SIG-M5 treated with dmso at 0.1 percent for 504 hours (cell line): ENCODE data around the gene ZNF423.

Source experiments
- DNase-seq: peaks from one replicate; lab custom pipeline; 2025; ENCODE audit not compliant: unreplicated experiment; lab: John Stamatoyannopoulos, UW

Gene ZNF423

GRCh38 chr16:49849754-49850108 lies 6.2 kb downstream of the ZNF423 start:
- DNase-seq, result no peak

- no peak for DNase-seq
These were observed 6.7 kb downstream of the ZNF423 start for GRCh38 chr16:49849037-49849753.

- no peak for DNase-seq
These were observed 7.4 kb downstream of the ZNF423 start for GRCh38 chr16:49848530-49848929.

- DNase-seq, result no peak
These were observed 9.1 kb downstream of the ZNF423 start for GRCh38 chr16:49846800-49847199.

- no peak for DNase-seq
These were observed 11.6 kb downstream of the ZNF423 start for GRCh38 chr16:49844359-49844758.

- DNase-seq, result no peak
These were observed 12.2 kb downstream of the ZNF423 start for GRCh38 chr16:49843758-49844157.

- DNase-seq, result no peak
These were observed 12.9 kb downstream of the ZNF423 start for GRCh38 chr16:49842972-49843371.

- no peak for DNase-seq
These were observed 16.7 kb downstream of the ZNF423 start for GRCh38 chr16:49839017-49839825.

GRCh38 chr16:49838441-49839016 lies 17.4 kb downstream of the ZNF423 start:
- no peak for DNase-seq

GRCh38 chr16:49837688-49838410 lies 18.1 kb downstream of the ZNF423 start:
- no peak for DNase-seq

- no peak for DNase-seq
These were observed 19.2 kb downstream of the ZNF423 start for GRCh38 chr16:49836668-49837067.

GRCh38 chr16:49836218-49836617 lies 19.7 kb downstream of the ZNF423 start:
- no peak for DNase-seq

- no peak for DNase-seq
These were observed 20.6 kb downstream of the ZNF423 start for GRCh38 chr16:49835161-49835777.

GRCh38 chr16:49834531-49835151 lies 21.3 kb downstream of the ZNF423 start:
- DNase-seq, result no peak

GRCh38 chr16:49833796-49834530 lies 21.9 kb downstream of the ZNF423 start:
- no peak for DNase-seq

GRCh38 chr16:49833085-49833484 lies 22.8 kb downstream of the ZNF423 start:
- DNase-seq, result no peak

- no peak for DNase-seq
These were observed 23.7 kb downstream of the ZNF423 start for GRCh38 chr16:49832177-49832576.

GRCh38 chr16:49830873-49831272 lies 25.0 kb downstream of the ZNF423 start:
- DNase-seq, result no peak

- DNase-seq, result no peak
These were observed 27.2 kb downstream of the ZNF423 start for GRCh38 chr16:49828533-49829267.
